Measurements from ENCODE around the gene PODNL1. TPM values are rescaled to one million over a fixed set of nuclear protein-coding genes. Genes with fewer than 3 reads are reported as not detected.

The PODNL1 gene
- total RNA-seq, 4 donors from 2014 or later: not detected

- ATAC-seq (ENCODE audit: low FRiP score) (no peak), DNase-seq (ENCODE audit: low spot score) (no peak)
- no peak for TF ChIP-seq CTCF (IDR thresholded peaks at IDR 0.05)
These were observed 49.9 kb downstream of the PODNL1 start for GRCh38 chr19:13888281-13888680.

GRCh38 chr19:13887517-13887916 is 50.7 kb downstream of the PODNL1 start:
- DNase-seq (ENCODE audit: low spot score) (no peak), ATAC-seq (ENCODE audit: low FRiP score) (no peak)
- TF ChIP-seq CTCF (IDR thresholded peaks at IDR 0.05): no peak

- no peak for TF ChIP-seq CTCF (IDR thresholded peaks at IDR 0.05)
- ATAC-seq (ENCODE audit: low FRiP score) (no peak), DNase-seq (ENCODE audit: low spot score) (no peak)
These were observed 51.2 kb downstream of the PODNL1 start for GRCh38 chr19:13887018-13887436.

GRCh38 chr19:13885826-13886365 is 52.3 kb downstream of the PODNL1 start:
- no peak for DNase-seq (ENCODE audit: low spot score)
- TF ChIP-seq CTCF (IDR thresholded peaks at IDR 0.05): no peak
- ATAC-seq (ENCODE audit: low FRiP score): no peak

- DNase-seq (ENCODE audit: low spot score): no peak
- peak; percentile 4 for ATAC-seq (ENCODE audit: low FRiP score)
These were observed 53.3 kb downstream of the PODNL1 start for GRCh38 chr19:13884726-13885591.

GRCh38 chr19:13883516-13884064 is 54.6 kb downstream of the PODNL1 start:
- ATAC-seq (ENCODE audit: low FRiP score) (no peak), DNase-seq (ENCODE audit: low spot score) (no peak)
- TF ChIP-seq CTCF (IDR thresholded peaks at IDR 0.05): no peak

More at GRCh38 chr19:13884726-13885591, 53.3 kb downstream of the PODNL1 start:
- TF ChIP-seq CTCF (IDR thresholded peaks at IDR 0.05): no peak

All from omental fat pad (tissue), 4 donors.